PC-3 (cell line): ENCODE data around the gene KCP. TPM values are rescaled to one million over a fixed set of nuclear protein-coding genes. Genes with fewer than 3 reads are reported as not detected.

Experiments
- ATAC-seq: fragments of 200-7000 bp; cut with Tn5 transposase; 2 replicates; pipeline ENCODE4 v1.9.1; 2020; ENCODE audit warnings: mild to moderate bottlenecking, moderate library complexity
- BruUV-seq: library from RNA; stranded (reverse); fragments of 400-500 nt; replicated peaks from 2 replicates; lab custom pipeline; 2021; lab: Mats Ljungman, UMichigan
- CTCF ChIA-PET: fragments of 300-600 bp; sonication (Branson Sonifier 250); formaldehyde crosslinking; loops from one replicate; lab custom pipeline; 2022; ENCODE audit warnings: antibody characterized with exemption; lab: Charles Lee
- POLR2A ChIA-PET: fragments of 300-600 bp; sonication (Branson Sonifier 250); formaldehyde crosslinking; loops from one replicate; lab custom pipeline; 2022; ENCODE audit warnings: antibody characterized with exemption; ENCODE audit not compliant: unreplicated experiment; lab: Charles Lee
- DNase-seq: peaks from one replicate; pipeline ENCODE4 v3.0.0-alpha.2; 2015
- H2AFZ ChIP-seq: fragments of 300-600 bp; sonication (generic); 2 replicates; pipeline ENCODE4 v1.6.0; 2016; ENCODE audit warnings: antibody characterized with exemption, low read length
- H3F3A ChIP-seq: fragments of 300-600 bp; sonication (generic); one replicate; pipeline ENCODE4 v1.6.0; 2017; ENCODE audit warnings: antibody characterized with exemption, low read length, control low read depth, mild to moderate bottlenecking; ENCODE audit not compliant: unreplicated experiment
- H3K27ac ChIP-seq: fragments of 300-600 bp; sonication (generic); 2 replicates; pipeline ENCODE4 v1.5.1; 2016; ENCODE audit warnings: mild to moderate bottlenecking, low read length
- H3K27me3 ChIP-seq: fragments of 300-600 bp; sonication (generic); 2 replicates; pipeline ENCODE4 v1.6.1; 2016; ENCODE audit warnings: low read length, mixed read lengths
- H3K36me3 ChIP-seq: fragments of 300-600 bp; sonication (generic); 2 replicates; pipeline ENCODE4 v1.6.1; 2016; ENCODE audit warnings: low read depth, mixed run types, low read length, mixed read lengths
- H3K4me1 ChIP-seq: fragments of 300-600 bp; sonication (generic); 2 replicates; pipeline ENCODE4 v1.5.1; 2016; ENCODE audit warnings: low read length; ENCODE audit not compliant: insufficient read depth
- H3K4me2 ChIP-seq: fragments of 300-600 bp; sonication (generic); 2 replicates; pipeline ENCODE4 v1.6.0; 2016; ENCODE audit warnings: low read length
- H3K4me3 ChIP-seq: fragments of 300-600 bp; sonication (generic); 2 replicates; pipeline ENCODE4 v1.5.1; 2016; ENCODE audit warnings: mild to moderate bottlenecking, low read length, mixed read lengths
- H3K79me2 ChIP-seq: fragments of 300-600 bp; sonication (generic); 2 replicates; pipeline ENCODE4 v1.6.1; 2017; ENCODE audit warnings: low read length, mixed read lengths
- H3K9ac ChIP-seq: fragments of 300-600 bp; sonication (generic); 2 replicates; pipeline ENCODE4 v1.6.0; 2016; ENCODE audit warnings: mild to moderate bottlenecking, low read length
- H3K9me2 ChIP-seq: fragments of 300-600 bp; sonication (generic); replicated peaks from 2 replicates; pipeline ENCODE4 v1.6.1; 2016; ENCODE audit warnings: mixed run types, low read length, mixed read lengths
- H3K9me3 ChIP-seq: fragments of 300-600 bp; sonication (generic); 2 replicates; pipeline ENCODE4 v1.6.1; 2016; ENCODE audit warnings: low read length, mixed read lengths
- H4K20me1 ChIP-seq: fragments of 300-600 bp; sonication (generic); 2 replicates; pipeline ENCODE4 v1.6.1; 2016; ENCODE audit warnings: low read length, mixed read lengths
- EZH2 ChIP-seq: fragments of 300-600 bp; sonication (generic); IDR thresholded peaks from one replicate; pipeline ENCODE4 v1.6.1; 2017; ENCODE audit warnings: antibody characterized with exemption, mild to moderate bottlenecking, low read length; ENCODE audit not compliant: unreplicated experiment
- EZH2phosphoT487 ChIP-seq: fragments of 300-600 bp; sonication (generic); IDR thresholded peaks from 2 replicates; pipeline ENCODE4 v1.6.1; 2018; ENCODE audit warnings: mild to moderate bottlenecking, antibody characterized with exemption, low read length, borderline replicate concordance
- intact Hi-C: fragments of 100-400 bp; cut with micrococcal nuclease; formaldehyde crosslinking; loops from 2 replicates; pipeline ENCODE4 v1.9.0; 2023
- total RNA-seq: library from RNA; depleted of rRNA; stranded (reverse); fragments of >200 nt; gene quantifications from 2 replicates; pipeline ENCODE4 v1.2.3, GENCODE V29; 2014
- TF ChIP-seq, protein P1 (sequence below): fragments of 300-600 bp; sonication (generic); conservative IDR thresholded peaks from 2 replicates; pipeline ENCODE4 v1.5.1; 2017; ENCODE audit warnings: antibody characterized with exemption, low read depth, mild to moderate bottlenecking, low read length

KCP gene
- total RNA-seq, 1 experiment from 2014 or later = 3.2 TPM

GRCh38 chr7:128863433-128863989, 47.0 kb downstream of the KCP start:
- Histone ChIP-seq H3K9ac (peak overlapping the region; percentile 82), H3K27ac (no peak overlapping the region), H3K36me3 (peaks cover 5% of the 10 kb centered on the region; the same call in 1 of the 2 replicates), H3K9me3 (no peaks in the 10 kb centered on the region), H4K20me1 (no peaks in the 10 kb centered on the region), H3K27me3 (no peaks in the 10 kb centered on the region), H3K4me1 (peaks cover 8% of the 10 kb centered on the region), H3K9me2 (no peaks in the 10 kb centered on the region), H2AFZ (peak overlapping the region; percentile 88), H3F3A (no peaks in the 10 kb centered on the region), H3K4me2 (peak overlapping the region; percentile 82), H3K79me2 (peaks cover 26% of the 10 kb centered on the region), H3K4me3 (peak overlapping the region; percentile 84)
- ATAC-seq (peak; percentile 62), DNase-seq (peak; percentile 69)
- ChIA-PET CTCF (interaction anchor here (1.5 kb wide), 1 partner anchor 16 kb away, joined by 9 read pairs; no protein-coding TSS in a partner anchor), POLR2A (interaction anchor here (0.6 kb wide), 2 partner anchors 12 to 228 kb away, joined by 4 to 13 read pairs; no protein-coding TSS in a partner anchor)
- TF ChIP-seq, protein P1, sequence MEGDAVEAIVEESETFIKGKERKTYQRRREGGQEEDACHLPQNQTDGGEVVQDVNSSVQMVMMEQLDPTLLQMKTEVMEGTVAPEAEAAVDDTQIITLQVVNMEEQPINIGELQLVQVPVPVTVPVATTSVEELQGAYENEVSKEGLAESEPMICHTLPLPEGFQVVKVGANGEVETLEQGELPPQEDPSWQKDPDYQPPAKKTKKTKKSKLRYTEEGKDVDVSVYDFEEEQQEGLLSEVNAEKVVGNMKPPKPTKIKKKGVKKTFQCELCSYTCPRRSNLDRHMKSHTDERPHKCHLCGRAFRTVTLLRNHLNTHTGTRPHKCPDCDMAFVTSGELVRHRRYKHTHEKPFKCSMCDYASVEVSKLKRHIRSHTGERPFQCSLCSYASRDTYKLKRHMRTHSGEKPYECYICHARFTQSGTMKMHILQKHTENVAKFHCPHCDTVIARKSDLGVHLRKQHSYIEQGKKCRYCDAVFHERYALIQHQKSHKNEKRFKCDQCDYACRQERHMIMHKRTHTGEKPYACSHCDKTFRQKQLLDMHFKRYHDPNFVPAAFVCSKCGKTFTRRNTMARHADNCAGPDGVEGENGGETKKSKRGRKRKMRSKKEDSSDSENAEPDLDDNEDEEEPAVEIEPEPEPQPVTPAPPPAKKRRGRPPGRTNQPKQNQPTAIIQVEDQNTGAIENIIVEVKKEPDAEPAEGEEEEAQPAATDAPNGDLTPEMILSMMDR = peak; percentile 65
- no peak for TF ChIP-seq EZH2
- intact Hi-C loops = loop anchor here (1.0 kb wide), 1 partner anchor 17 kb away; no protein-coding TSS in a partner anchor
- BruUV-seq = no TSS peak

DNA sequence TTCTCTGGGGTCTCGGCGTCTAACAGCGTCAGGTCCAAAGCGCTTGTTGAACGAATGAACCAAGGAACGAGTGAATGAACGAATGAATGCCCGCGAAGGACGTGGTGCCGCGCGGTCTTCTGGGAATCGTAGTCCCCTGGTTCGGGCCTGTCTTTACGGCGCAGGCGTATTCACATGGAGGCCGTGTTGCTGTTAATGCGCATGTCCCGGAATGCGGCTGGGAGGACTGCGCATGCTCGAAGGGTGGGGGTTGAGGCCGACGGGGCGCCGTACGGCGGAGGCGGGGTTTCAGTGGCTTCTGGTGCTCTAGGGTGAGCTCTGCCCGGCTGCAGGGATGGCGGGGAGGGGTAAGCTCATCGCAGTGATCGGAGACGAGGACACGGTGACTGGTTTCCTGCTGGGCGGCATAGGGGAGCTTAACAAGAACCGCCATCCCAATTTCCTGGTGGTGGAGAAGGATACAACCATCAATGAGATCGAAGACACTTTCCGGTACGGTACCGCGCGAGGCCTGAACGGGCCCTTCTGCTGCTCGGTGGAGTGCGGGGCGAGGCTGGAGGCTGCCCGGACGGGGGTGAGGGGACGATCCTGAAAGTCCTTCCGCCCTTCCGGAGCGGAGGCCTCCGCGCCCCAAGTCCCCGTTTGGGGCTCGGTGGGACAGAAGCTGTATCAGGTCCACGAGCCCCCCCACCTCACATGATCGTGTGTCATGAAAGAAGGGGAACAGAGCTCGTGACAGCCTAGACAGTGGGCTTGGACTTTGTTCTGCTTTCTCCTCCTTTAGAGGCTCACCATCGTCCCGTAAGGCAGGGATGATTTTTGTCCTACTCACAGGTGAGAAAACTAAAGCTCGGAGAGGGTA, 47.7 kb downstream of the KCP start, which contains the start of gene ATP6V1F:
Gene ATP6V1F, plus strand, starts transcription at position 286 of the 862 bp plus-strand sequence. Its CDS starts 49 bp downstream, at position 335.
- CTCF ChIA-PET = interaction anchor here (0.6 to 1.5 kb wide), 4 partner anchors 17 to 515 kb away, joined by 3 to 9 read pairs (median 4); no protein-coding TSS in a partner anchor
- BruUV-seq = TSS peak; percentile 53

More for the DNA sequence above, 47.7 kb downstream of the KCP start, which contains the start of gene ATP6V1F:
- intact Hi-C loops = loop anchor here (1.0 kb wide), 2 partner anchors 17 to 36 kb away; no protein-coding TSS in a partner anchor
- Histone ChIP-seq H4K20me1 (no peaks in the 10 kb centered on the region), H3K4me2 (peak within 1 kb of the TSS; percentile 82), H3K4me3 (peak within 1 kb of the TSS; percentile 84), H3K9ac (peak within 1 kb of the TSS; percentile 82), H2AFZ (peak within 1 kb of the TSS; percentile 88), H3K9me3 (no peaks in the 10 kb centered on the region), H3F3A (no peaks in the 10 kb centered on the region), H3K9me2 (no peaks in the 10 kb centered on the region), H3K36me3 (peaks cover 5% of the 10 kb centered on the region; the same call in 1 of the 2 replicates), H3K79me2 (peaks cover 26% of the 10 kb centered on the region), H3K27me3 (no peaks in the 10 kb centered on the region), H3K27ac (no peak within 1 kb of the TSS), H3K4me1 (peaks cover 5% of the 10 kb centered on the region; the same call in 1 of the 2 replicates)
- TF ChIP-seq, protein P1 = no peak
- TF ChIP-seq EZH2 = no peak
- no peak for TF ChIP-seq EZH2phosphoT487
- DNase-seq = peak; percentile 97
- peak; percentile 85 for ATAC-seq
- POLR2A ChIA-PET = interaction anchor here (0.6 kb wide), 5 partner anchors 13 to 407 kb away, joined by 3 to 13 read pairs (median 4); partner anchors contain the start of gene HILPDA
